Measurements from ENCODE around the gene KRTAP21-2.
"Not testable (repeated sequence)": the region's sequence is repeated elsewhere in the genome, so short reads cannot be mapped to it uniquely, and the experiment has no call there.

KRTAP21-2 gene

DNA sequence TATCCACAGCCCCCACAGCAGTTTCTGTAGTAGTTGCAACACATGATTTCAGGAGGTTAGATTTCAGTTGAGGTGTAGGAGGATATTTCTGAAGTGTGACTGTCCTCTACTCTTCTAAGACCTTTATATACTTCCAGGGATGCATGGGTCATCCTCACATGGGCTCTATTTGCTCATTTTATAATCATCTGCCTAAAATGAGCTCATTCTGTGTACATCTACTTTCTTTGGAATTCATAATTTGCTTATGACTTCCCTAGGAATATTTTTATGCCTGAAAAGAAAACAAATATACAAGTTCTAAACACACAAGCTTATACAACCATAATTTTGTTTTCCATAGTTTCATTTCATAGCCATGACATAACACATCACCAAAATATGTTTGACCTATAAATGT, at the start of gene KRTAP21-2:
TSS of gene KRTAP21-2 (minus strand) at position 101 of the 400 bp plus-strand sequence. CDS start at position 44, 57 bp downstream.
- no peak for DNase-seq

DNA sequence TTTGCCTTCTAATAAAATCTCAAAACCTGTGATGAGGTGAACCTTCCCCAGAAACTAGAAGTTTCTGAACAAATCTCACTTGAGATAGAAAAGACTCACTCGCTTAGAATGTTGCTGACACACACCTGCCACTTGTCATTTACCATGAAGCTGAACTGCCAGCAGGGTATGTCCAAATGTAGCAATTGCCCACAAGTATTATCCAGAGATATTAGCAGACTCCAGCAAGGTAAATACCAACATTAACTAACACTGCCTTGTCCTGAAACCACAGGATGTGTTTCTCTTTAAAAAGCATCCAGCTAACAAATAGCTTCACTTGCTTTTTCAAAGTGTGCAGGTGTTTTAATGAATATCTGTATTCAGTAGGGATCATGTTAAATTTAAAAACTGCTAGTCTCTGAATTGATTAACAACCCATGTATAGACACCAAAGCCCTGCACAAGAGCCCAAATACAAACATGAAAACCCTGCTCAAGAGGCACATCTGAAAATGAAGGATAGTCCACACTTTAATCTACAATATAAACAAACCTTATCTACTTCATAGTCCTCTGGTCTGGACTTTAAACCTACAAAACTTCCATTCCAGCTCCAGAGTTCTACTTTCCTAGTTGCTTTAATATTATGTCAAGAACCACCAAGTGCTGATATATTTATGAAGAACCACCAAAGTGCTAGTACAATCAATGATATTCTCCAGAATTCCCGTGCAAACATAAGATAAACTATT, 46.7 kb upstream of the KRTAP21-2 start:
- DNase-seq, result no peak

DNA sequence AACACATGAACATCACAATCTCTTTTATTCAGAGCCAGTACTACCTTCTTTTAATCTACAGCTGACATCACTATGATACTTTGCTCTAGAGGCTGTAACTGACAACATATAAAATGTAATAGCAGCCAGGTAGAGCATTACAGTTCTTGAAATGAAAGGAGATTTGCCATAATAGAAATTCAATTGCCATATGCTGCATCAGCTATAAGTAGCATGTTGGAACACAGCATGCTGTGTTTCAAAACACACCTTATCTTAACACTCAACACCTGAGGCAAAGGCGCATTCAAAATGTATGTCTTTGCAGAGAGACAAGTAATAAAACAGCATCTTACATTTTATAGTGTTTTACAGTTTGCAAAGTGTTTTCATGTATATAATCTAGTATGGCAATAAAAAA, 32.2 kb upstream of the KRTAP21-2 start:
- DNase-seq, result no peak

GRCh38 chr21:30769724-30770431, 22.8 kb upstream of the KRTAP21-2 start:
- DNase-seq, result no peak

GRCh38 chr21:30760776-30761175, 13.7 kb upstream of the KRTAP21-2 start:
- DNase-seq, result no peak

GRCh38 chr21:30758306-30758705, 11.2 kb upstream of the KRTAP21-2 start:
- DNase-seq, result no peak

GRCh38 chr21:30755328-30755727, 8.3 kb upstream of the KRTAP21-2 start, which contains the start of gene KRTAP21-1:
KRTAP21-1 (minus strand) TSS chr21:30755428; CDS start chr21:30755378, 50 bp downstream.
- not testable (repeated sequence) for DNase-seq

DNA sequence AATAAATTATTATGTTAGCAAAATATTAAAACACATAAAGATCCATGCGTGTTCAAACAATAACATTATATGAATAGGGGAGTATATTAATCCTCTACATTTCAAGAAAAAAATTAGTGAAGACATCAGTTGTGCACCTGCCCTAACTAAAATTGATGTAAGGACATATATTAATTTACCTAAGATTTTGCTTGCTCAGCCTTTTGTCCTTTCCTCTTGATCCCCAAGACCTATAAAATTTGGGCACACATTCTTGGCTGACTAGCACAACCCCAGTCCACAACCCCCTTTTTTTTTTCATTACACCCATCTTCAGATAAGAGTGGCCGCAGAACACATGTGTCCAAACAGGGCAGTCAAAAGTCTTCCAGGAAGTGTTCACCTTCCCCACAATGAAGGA, 6.6 kb downstream of the KRTAP21-2 start:
- DNase-seq, result no peak

DNA sequence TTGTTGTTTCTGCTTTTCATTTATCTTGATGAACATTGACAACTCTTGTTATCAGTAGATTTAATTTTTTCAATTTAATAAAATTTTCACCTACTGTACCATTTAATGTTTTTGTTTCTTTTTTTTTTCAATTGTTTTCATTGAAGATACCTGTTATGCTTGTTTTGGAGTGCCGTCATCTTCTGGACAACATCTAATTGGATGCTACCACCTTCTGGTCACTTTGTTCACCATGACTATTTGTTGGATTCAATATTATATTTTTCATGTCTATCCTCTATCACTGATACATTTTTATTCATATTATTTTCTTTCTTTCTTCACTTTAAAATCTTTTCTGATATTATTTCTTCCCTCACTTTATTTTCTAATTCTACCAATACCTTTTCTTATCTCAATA, 14.0 kb downstream of the KRTAP21-2 start:
- no peak for DNase-seq

DNA sequence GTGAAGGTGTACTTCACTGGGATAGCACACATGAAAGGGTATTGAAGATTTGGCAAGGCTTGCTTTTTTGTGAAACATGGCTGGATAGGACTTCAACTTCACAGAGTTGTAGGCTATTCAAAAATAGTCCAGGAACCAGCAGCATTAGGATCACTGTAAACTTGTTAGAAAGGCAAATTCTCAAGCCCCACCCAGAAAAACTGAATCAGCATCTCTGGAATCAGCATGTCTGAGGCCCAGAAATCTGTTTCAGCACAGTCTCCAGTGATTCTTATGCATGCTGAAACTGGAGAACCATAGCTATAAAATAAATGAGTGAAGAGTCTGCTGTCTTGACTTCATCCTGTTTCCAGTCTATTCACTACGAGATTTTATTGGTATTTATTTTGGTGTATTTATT, 20.3 kb downstream of the KRTAP21-2 start:
- DNase-seq, result no peak

GRCh38 chr21:30719401-30719800, 27.7 kb downstream of the KRTAP21-2 start:
- no peak for DNase-seq

GRCh38 chr21:30718239-30718909, 28.7 kb downstream of the KRTAP21-2 start, which contains the start of gene KRTAP21-3:
KRTAP21-3 (minus strand) TSS chr21:30718777; CDS start chr21:30718759, 18 bp downstream.
- DNase-seq, result no peak

- DNase-seq, result no peak
Measured at GRCh38 chr21:30717105-30717504, 30.0 kb downstream of the KRTAP21-2 start.

GRCh38 chr21:30714946-30715345, 32.1 kb downstream of the KRTAP21-2 start:
- no peak for DNase-seq

- no peak for DNase-seq
Measured at GRCh38 chr21:30714456-30714855, 32.6 kb downstream of the KRTAP21-2 start.

DNA sequence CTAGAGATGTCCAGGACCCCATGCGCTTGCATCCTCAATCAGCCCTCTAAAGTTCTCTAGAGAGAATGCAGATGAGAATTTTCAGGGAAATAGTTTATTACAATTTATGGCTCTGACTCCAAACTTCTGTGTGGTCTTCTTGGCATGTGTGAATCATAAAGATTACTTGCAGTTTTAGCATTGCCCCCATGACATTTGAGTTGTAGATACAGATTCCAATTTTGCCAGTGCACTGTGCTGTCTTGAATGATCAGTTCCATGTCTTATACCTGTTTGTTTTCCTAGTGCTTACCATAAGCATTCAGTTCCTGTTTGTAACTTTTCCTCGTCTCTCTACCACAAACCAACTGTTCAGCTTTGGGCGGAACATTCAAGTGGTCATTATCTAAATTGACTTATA, 33.3 kb downstream of the KRTAP21-2 start:
- no peak for DNase-seq

DNA sequence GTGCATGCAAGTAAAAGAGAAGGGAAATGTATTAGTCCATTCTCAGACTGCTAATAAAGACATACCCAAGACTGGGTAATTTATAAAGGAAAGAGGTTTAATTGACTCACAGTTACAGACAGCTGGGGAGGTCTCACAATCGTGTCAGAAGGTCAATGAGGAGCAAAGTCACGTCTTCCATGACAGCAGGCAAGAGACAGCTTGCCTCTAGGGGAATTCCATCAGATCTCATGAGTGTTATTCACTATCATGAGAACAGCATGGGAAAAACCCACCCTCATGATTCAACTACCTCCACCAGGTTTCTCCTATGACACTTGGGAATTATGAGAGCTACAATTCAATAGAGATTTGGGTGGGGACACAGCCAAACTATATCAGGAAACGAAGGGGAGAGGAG, 36.6 kb downstream of the KRTAP21-2 start:
- no peak for DNase-seq

DNA sequence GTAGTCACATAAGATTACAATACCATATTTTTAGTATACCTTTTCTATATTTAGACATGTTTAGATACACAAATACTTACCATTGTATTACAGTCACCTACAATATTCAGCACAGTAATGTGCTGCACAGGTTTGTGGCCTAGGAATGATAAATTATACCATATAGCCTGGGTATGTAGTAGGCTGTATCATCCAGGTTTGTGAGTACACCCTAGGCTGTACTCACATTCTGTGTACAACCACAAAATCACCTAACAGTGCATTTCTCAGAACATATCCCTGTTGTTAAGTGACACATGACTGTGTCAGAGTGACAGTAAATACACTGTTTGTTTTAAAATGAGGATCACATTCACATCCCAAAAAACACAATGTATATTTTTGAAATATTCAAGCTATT, 39.6 kb downstream of the KRTAP21-2 start:
- no peak for DNase-seq

All from right forelimb (tissue), 1 donor.